AG10803 (cell line): ENCODE results near the gene SPOUT1.

Experiments used
- DNase-seq: peaks from one replicate; pipeline ENCODE4 v3.0.0; 2010; ENCODE audit warnings: low read depth
- H3K4me3 ChIP-seq: 2 replicates; pipeline ENCODE4 v1.5.1; 2011; ENCODE audit warnings: mild to moderate bottlenecking, low read length, control low read depth
- TF ChIP-seq, protein P1 (sequence below): conservative IDR thresholded peaks from 2 replicates; pipeline ENCODE4 v1.5.1; 2011; ENCODE audit warnings: mild to moderate bottlenecking, low read length, control low read depth, inconsistent platforms

Gene SPOUT1

GRCh38 chr9:128818099-128818838, 11.3 kb downstream of the SPOUT1 start, which contains the start of gene ENDOG:
Gene ENDOG (plus strand): TSS chr9:128818500. CDS start chr9:128818685, 185 bp downstream.
- H3K4me3 ChIP-seq = peak within 1 kb of the TSS; percentile 71
- TF ChIP-seq, protein P1, sequence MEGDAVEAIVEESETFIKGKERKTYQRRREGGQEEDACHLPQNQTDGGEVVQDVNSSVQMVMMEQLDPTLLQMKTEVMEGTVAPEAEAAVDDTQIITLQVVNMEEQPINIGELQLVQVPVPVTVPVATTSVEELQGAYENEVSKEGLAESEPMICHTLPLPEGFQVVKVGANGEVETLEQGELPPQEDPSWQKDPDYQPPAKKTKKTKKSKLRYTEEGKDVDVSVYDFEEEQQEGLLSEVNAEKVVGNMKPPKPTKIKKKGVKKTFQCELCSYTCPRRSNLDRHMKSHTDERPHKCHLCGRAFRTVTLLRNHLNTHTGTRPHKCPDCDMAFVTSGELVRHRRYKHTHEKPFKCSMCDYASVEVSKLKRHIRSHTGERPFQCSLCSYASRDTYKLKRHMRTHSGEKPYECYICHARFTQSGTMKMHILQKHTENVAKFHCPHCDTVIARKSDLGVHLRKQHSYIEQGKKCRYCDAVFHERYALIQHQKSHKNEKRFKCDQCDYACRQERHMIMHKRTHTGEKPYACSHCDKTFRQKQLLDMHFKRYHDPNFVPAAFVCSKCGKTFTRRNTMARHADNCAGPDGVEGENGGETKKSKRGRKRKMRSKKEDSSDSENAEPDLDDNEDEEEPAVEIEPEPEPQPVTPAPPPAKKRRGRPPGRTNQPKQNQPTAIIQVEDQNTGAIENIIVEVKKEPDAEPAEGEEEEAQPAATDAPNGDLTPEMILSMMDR = peak; percentile 83
- DNase-seq = peak; percentile 93

DNA sequence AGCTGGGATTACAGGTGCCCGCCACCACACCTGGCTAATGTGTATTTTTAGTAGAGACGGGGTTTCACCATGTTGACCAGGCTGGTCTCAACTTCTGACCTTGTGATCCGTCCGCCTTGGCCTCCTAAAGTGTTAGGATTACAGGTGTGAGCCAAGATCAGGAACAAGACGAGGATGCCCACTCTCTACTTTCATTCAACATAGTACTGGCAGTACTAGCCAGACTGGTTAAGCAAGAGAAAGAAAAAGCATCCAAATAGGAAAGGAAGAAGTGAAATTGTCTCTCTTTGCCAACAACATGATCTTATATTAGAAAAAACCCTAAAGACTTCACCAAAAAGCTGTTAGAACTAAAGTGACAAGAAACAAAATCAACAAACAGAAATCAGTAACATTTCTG, 18.7 kb downstream of the SPOUT1 start:
- DNase-seq = no peak
- H3K4me3 ChIP-seq = no peak overlapping the region
- TF ChIP-seq, protein P1 = no peak

- no peak for DNase-seq
- TF ChIP-seq, protein P1 = no peak
- H3K4me3 ChIP-seq = no peak overlapping the region
Measured at GRCh38 chr9:128809831-128810230, 19.8 kb downstream of the SPOUT1 start.

GRCh38 chr9:128809036-128809599, 20.5 kb downstream of the SPOUT1 start:
- no peak for DNase-seq
- TF ChIP-seq, protein P1 = no peak
- no peak overlapping the region for H3K4me3 ChIP-seq

DNA sequence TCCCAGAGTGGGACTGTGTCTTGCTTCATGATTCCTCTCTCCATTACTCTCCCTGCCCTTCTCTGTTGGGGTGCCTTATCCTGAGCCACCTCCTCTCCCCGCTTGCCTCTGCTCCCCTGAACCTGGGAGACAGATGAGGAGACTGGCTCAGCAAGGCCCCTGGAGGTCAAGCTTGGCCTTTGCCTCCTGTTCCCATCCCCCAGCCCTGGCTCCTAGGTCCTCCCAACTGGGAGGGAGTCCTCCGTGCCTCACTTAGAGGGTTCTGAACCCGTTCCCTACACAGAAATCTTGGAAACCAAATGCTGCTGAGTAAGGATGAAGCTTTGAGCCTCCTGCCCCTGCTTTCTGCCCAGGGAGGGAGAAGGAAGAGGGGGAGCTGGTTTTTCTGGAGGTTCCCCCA, 21.1 kb downstream of the SPOUT1 start:
- no peak for DNase-seq
- TF ChIP-seq, protein P1 = no peak
- no peak overlapping the region for H3K4me3 ChIP-seq

DNA sequence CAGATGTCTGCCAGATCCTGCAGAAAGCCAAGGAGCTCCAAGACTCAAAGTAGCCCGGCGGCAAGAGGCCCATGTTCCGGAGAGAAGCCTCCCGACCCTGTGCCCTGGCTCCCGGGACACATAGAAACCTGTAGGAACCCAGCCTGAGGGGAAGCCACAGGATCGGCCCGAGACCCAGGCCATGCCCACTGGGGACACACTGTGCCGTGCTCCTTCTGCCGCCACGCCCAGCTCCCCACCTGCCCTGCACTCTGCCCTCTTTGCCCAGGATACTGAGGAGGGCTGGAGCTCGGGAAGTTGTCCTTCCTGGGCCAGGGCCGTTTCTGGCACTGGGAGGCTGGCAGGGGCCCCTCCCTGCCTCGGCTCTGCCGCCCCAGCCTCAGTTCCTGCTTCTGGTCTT, 21.8 kb downstream of the SPOUT1 start:
- TF ChIP-seq, protein P1 = no peak
- no peak for DNase-seq
- no peak overlapping the region for H3K4me3 ChIP-seq

- no peak for DNase-seq
- no peak overlapping the region for H3K4me3 ChIP-seq
- TF ChIP-seq, protein P1 = no peak
Measured at GRCh38 chr9:128805661-128806060, 23.9 kb downstream of the SPOUT1 start.
